A549 (cell line): ENCODE measurements around the gene PRRT4.

ENCODE experiments used
- GATA3 ChIP-seq: IDR thresholded peaks from 2 replicates; pipeline ENCODE4 v1.6.1; 2012; ENCODE audit warnings: borderline replicate concordance
- JUNB ChIP-seq: fragments of >200 bp; sonication (Bioruptor Twin); formaldehyde crosslinking; IDR thresholded peaks from 2 replicates; pipeline ENCODE4 v1.6.1; 2016
- KDM1A ChIP-seq: fragments of 200-600 bp; sonication (generic); IDR thresholded peaks from 2 replicates; pipeline ENCODE4 v1.6.1; 2016; ENCODE audit warnings: low read depth, mild to moderate bottlenecking
- MAFK ChIP-seq: fragments of 450-650 bp; IDR thresholded peaks from 2 replicates; pipeline ENCODE4 v1.6.1; 2014; ENCODE audit not compliant: partially characterized antibody
- MYC ChIP-seq: IDR thresholded peaks from 2 replicates; pipeline ENCODE4 v1.6.1; 2012; ENCODE audit warnings: mild to moderate bottlenecking, inconsistent platforms, low read length, improper control_type of control experiment, borderline replicate concordance
- POLR2A ChIP-seq: IDR thresholded peaks from 2 replicates; pipeline ENCODE4 v1.6.1; 2012; ENCODE audit warnings: mild to moderate bottlenecking, low read length
- TF ChIP-seq, protein P1 (sequence below): fragments of >200 bp; sonication (Bioruptor Twin); formaldehyde crosslinking; IDR thresholded peaks from 3 replicates; pipeline ENCODE4 v1.5.1; 2016

DNA sequence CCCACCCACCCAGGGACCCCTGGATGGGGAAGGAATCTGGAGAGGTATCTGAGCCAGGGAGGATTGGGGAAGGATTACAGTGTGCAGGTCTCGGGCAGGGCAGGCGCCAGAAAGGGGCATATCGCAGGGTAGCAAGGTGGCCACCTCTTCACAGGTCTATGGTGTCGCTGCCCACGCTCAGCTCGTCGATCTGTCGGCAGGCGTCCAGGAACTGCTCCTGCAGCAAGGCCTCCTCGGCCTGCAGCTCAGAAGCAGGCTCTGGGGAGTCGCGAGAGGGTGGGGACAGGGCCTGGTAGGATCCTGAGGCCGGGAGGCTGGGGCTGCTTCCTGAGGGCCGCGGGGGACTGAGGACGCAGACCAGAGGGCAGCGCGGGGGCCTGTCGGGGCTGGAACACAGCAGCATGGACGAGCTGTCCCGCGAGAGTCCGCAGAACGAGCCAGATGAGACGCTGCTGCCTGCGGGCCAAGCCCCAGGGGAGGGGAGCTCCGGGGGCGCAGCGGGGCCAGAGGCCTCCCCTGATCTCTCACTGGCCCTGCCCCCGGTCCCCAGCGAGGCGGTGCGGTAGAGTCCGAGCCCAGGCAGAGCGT lies 10.7 kb downstream of the PRRT4 start:
- TF ChIP-seq POLR2A (no peak), GATA3 (no peak), KDM1A (no peak), MAFK (no peak), MYC (no peak), JUNB (no peak)
- TF ChIP-seq, protein P1, sequence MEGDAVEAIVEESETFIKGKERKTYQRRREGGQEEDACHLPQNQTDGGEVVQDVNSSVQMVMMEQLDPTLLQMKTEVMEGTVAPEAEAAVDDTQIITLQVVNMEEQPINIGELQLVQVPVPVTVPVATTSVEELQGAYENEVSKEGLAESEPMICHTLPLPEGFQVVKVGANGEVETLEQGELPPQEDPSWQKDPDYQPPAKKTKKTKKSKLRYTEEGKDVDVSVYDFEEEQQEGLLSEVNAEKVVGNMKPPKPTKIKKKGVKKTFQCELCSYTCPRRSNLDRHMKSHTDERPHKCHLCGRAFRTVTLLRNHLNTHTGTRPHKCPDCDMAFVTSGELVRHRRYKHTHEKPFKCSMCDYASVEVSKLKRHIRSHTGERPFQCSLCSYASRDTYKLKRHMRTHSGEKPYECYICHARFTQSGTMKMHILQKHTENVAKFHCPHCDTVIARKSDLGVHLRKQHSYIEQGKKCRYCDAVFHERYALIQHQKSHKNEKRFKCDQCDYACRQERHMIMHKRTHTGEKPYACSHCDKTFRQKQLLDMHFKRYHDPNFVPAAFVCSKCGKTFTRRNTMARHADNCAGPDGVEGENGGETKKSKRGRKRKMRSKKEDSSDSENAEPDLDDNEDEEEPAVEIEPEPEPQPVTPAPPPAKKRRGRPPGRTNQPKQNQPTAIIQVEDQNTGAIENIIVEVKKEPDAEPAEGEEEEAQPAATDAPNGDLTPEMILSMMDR = no peak
